HG03575 (cell line): ENCODE data around the gene SMIM45.

Source experiments
- ATAC-seq: cut with Tn5 transposase; IDR thresholded peaks from one replicate; pipeline ENCODE4 v1.9.1; 2021; ENCODE audit not compliant: unreplicated experiment, insufficient number of reproducible peaks, low FRiP score; ENCODE audit errors: extremely low read depth

SMIM45 gene

GRCh38 chr22:41989246-41989645, 37.3 kb downstream of the SMIM45 start:
- ATAC-seq: no peak

DNA sequence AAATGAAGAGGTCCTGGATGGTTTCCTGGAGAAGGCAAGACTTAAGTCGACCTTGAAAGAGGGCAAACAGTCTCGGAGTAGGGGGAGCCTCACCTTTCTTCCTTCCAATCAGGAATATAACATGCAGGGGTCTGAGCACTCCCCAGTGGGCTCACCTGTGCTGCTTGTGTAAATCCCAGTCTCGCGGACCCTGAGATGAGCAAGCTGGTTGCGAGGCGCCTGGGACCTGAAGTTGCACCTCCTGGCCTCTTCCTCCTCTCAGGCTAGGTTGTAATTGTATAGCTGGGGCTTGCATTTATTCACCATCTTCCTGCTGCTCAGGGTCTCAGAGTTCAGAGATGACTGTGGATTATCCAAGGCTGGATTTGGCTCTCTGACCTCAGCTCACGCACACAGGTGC, 39.2 kb downstream of the SMIM45 start:
- ATAC-seq: no peak

DNA sequence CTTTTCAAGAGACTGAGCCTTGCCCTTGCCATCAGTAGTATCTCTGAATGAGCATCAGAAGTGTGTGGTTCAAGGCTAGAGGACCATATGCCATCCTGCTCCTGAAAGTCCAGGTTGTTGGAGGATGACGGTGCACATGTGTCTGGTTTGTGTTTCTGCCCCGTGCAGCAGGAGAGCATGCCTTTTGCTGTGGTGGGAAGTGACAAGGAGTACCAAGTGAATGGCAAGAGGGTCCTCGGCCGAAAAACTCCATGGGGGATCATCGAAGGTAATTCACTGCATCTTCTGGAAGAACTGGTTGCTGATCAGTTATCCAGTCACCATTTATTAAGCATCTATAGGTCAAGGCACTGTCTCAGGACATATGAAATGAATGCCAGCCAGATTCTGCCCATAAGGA, 40.5 kb downstream of the SMIM45 start:
- ATAC-seq: no peak

GRCh38 chr22:41995211-41995610, 43.3 kb downstream of the SMIM45 start:
- ATAC-seq: no peak

DNA sequence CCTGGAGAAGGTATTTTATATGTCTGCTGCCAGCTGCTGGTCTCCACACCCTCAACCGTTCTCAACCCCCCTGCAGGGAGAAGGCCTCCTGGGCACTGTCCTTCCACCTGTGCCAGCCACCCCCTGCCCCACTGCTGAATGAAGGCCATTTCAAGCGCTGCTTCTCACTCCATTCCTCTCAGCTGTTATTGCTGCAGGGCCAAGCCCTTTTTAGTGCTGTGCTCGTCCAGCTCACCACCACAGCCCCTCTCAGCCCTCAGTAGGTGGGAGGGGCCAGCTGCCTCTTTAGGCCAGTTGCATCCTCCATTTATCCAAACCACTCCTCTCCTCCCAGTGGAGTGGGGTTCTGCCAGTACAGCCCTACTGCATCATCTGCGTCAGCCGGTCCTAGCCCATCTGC, 44.9 kb downstream of the SMIM45 start:
- ATAC-seq: no peak

DNA sequence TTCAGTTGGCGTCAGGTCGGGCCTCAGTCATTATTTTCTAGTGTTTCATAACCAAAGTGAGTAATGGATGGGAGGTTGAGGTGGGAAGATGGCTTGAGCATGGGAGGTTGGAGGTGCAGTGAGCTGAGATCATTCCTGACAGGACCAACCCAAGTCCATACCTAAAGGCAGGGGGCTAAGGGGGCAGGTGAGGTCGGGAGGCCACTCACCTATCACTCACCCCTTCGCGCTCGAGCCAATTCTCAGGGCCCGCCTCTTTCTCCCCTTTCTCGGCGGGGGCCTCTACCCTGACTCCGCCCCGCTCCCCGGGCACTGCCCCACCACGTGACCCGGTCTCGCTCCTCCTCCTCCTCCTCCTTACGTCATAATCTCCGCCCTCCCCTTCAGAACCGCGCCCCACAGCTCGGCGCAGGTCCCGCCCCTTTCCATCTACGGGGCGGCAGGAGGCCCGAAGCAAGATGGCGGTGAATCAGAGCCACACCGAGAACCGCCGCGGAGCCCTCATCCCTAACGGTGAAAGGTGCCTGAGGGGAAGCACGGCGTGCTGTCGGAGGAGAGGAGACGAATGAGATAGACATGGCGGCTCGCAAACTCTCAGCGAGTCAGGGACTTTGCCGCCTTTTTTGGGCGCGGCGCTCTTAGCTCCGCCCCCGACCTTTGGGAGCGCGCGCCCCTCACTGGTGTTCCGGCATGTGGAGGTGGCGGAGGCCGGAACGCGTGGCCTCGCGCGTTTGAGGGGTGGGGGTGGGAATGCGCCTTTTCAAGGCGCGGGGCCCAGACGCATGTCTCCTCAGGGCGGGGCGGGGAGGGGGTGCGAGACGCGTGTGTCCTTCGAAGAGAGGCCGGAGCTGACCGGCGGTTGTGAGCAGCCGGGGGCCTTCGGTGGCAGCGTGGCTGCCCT, 46.7 kb downstream of the SMIM45 start, which contains the start of gene WBP2NL:
Gene WBP2NL, plus strand, starts transcription at position 428 of the 901 bp plus-strand sequence. Its CDS starts 31 bp downstream, at position 459.
- no peak for ATAC-seq

DNA sequence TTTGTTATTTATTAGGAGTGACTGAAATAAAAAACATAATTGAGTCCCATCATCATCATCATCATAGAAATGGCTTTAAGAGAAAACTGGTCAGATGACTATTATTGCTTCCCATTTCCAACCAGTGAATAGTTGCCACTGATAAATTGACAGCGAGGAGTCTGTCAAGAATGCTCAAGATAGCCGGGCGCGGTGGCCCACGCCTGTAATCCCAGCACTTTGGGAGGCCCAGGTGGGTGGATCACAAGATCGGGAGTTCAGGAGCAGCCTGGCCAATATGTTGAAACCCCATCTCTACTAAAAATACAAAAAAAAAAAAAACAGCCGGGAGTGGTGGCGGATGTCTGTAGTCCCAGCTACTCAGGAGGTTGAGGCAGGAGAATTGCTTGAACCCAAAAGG, 48.5 kb downstream of the SMIM45 start:
- ATAC-seq: no peak

- ATAC-seq: no peak
These were observed 49.2 kb downstream of the SMIM45 start for GRCh38 chr22:42001121-42001520.

GRCh38 chr22:42001706-42002105, 49.8 kb downstream of the SMIM45 start:
- no peak for ATAC-seq

GRCh38 chr22:42007922-42008321, 56.0 kb downstream of the SMIM45 start:
- ATAC-seq: no peak
